OCI-LY1 (cell line): ENCODE results near the gene PVRIG.
"Not testable (repeated sequence)": the region's sequence is repeated elsewhere in the genome, so short reads cannot be mapped to it uniquely, and the experiment has no call there.

Source experiments
- H2AFZ ChIP-seq: fragments of 200-600 bp; sonication (generic), shearing (Covaris generic); 2 replicates; pipeline ENCODE4 v1.6.0; 2014; ENCODE audit warnings: antibody characterized with exemption, mild to moderate bottlenecking, low read length
- H3F3A ChIP-seq: fragments of 200-600 bp; sonication (generic), shearing (Covaris generic); 2 replicates; pipeline ENCODE4 v1.6.0; 2014; ENCODE audit warnings: mild to moderate bottlenecking, antibody characterized with exemption, low read length, moderate library complexity; ENCODE audit not compliant: insufficient read depth
- H3K27ac ChIP-seq: fragments of 200-600 bp; sonication (generic); 2 replicates; pipeline ENCODE4 v1.5.1; 2014; ENCODE audit warnings: low read length, mixed run types, mild to moderate bottlenecking, low read depth; ENCODE audit not compliant: poor library complexity, severe bottlenecking
- H3K27me3 ChIP-seq: fragments of 200-600 bp; sonication (generic); 2 replicates; pipeline ENCODE4 v1.6.0; 2014; ENCODE audit warnings: antibody characterized with exemption, mild to moderate bottlenecking, low read length, moderate library complexity; ENCODE audit not compliant: insufficient read depth
- H3K36me3 ChIP-seq: fragments of 200-600 bp; sonication (generic); 2 replicates; pipeline ENCODE4 v1.6.1; 2014; ENCODE audit warnings: mild to moderate bottlenecking, antibody characterized with exemption, low read length, moderate library complexity, mixed read lengths; ENCODE audit not compliant: insufficient read depth
- H3K4me1 ChIP-seq: fragments of 200-600 bp; sonication (generic); 2 replicates; pipeline ENCODE4 v1.5.1; 2014; ENCODE audit warnings: mild to moderate bottlenecking, low read length, moderate library complexity; ENCODE audit not compliant: insufficient read depth, severe bottlenecking
- H3K4me2 ChIP-seq: fragments of 200-600 bp; sonication (generic), shearing (Covaris generic); 2 replicates; pipeline ENCODE4 v1.6.1; 2014; ENCODE audit warnings: low read length
- H3K4me3 ChIP-seq: fragments of 200-600 bp; sonication (generic); 2 replicates; pipeline ENCODE4 v1.5.1; 2014; ENCODE audit warnings: low read length, low read depth, mild to moderate bottlenecking, mixed read lengths; ENCODE audit not compliant: poor library complexity, severe bottlenecking
- H3K79me2 ChIP-seq: fragments of 200-600 bp; shearing (Covaris generic); 2 replicates; pipeline ENCODE4 v1.6.1; 2016; ENCODE audit warnings: mixed run types, low read length, mixed read lengths; ENCODE audit not compliant: insufficient read depth
- H3K9ac ChIP-seq: fragments of 200-600 bp; sonication (generic), shearing (Covaris generic); 2 replicates; pipeline ENCODE4 v1.6.1; 2014; ENCODE audit warnings: mild to moderate bottlenecking, low read length, mixed read lengths
- H3K9me2 ChIP-seq: fragments of 200-600 bp; sonication (generic), shearing (Covaris generic); 2 replicates; pipeline ENCODE4 v1.6.1; 2014; ENCODE audit warnings: low read depth, mild to moderate bottlenecking, low read length, mixed read lengths
- H3K9me3 ChIP-seq: fragments of 200-600 bp; shearing (Covaris generic); 2 replicates; pipeline ENCODE4 v1.6.1; 2014; ENCODE audit warnings: low read length, mixed read lengths
- H4K20me1 ChIP-seq: fragments of 200-600 bp; sonication (generic), shearing (Covaris generic); 2 replicates; pipeline ENCODE4 v1.6.0; 2016; ENCODE audit warnings: mild to moderate bottlenecking, low read length; ENCODE audit not compliant: insufficient read depth

The PVRIG gene

GRCh38 chr7:100270046-100270918 is 50.5 kb downstream of the PVRIG start:
- H3F3A ChIP-seq, H3K9me3 ChIP-seq, H3K79me2 ChIP-seq, H3K36me3 ChIP-seq, H2AFZ ChIP-seq, H4K20me1 ChIP-seq, H3K9me2 ChIP-seq, H3K27me3 ChIP-seq: not testable (repeated sequence)
- peak overlapping the region; percentile 73 for H3K4me2 ChIP-seq
- H3K27ac ChIP-seq, result peak overlapping the region; percentile 68
- H3K9ac ChIP-seq, result peak overlapping the region; percentile 66; the same call in 1 of the 2 replicates
- peaks cover 30% of the 10 kb centered on the region for H3K4me1 ChIP-seq
- H3K4me3 ChIP-seq, result peak overlapping the region; percentile 69
